Keratinocyte (primary cell): ENCODE data around the gene ANXA8. TPM values are rescaled to one million over a fixed set of nuclear protein-coding genes. Genes with fewer than 3 reads are reported as not detected.

ENCODE experiments used
- DNase-seq: peaks from one replicate; pipeline ENCODE4 v3.0.0-alpha.2; 2011; ENCODE audit warnings: low read depth, missing footprints, low spot score
- FAIRE-seq: peaks from 2 replicates; lab custom pipeline; 2011; peaks lifted over from hg19 to GRCh38; lab: Jason Lieb, UNC
- H2AFZ ChIP-seq: 2 replicates; pipeline ENCODE4 v1.6.0; 2012; ENCODE audit warnings: low read length, control low read depth, inconsistent platforms; ENCODE audit not compliant: control insufficient read depth
- H3K27ac ChIP-seq: 2 replicates; pipeline ENCODE4 v1.5.1; 2011; ENCODE audit warnings: low read length; ENCODE audit not compliant: control insufficient read depth, insufficient read depth
- H3K27me3 ChIP-seq: 3 replicates; pipeline ENCODE4 v1.6.0; 2011; ENCODE audit warnings: low read length; ENCODE audit not compliant: control insufficient read depth, insufficient read depth; ENCODE audit errors: extremely low read depth
- H3K36me3 ChIP-seq, 2 experiments: 2 replicates in 1 of 2; 3 replicates in 1 of 2; pipeline ENCODE4 v1.5.1; 2011; ENCODE audit warnings: low read length in 2 of 2, mild to moderate bottlenecking in 1 of 2; ENCODE audit not compliant: control insufficient read depth in 2 of 2, insufficient read depth in 2 of 2; ENCODE audit errors: extremely low read depth in 1 of 2
- H3K4me1 ChIP-seq: 3 replicates; pipeline ENCODE4 v1.5.1; 2011; ENCODE audit warnings: low read length; ENCODE audit not compliant: control insufficient read depth, insufficient read depth; ENCODE audit errors: extremely low read depth
- H3K4me2 ChIP-seq: 3 replicates; pipeline ENCODE4 v1.6.0; 2011; ENCODE audit warnings: low read depth, low read length; ENCODE audit not compliant: control insufficient read depth, insufficient read depth; ENCODE audit errors: extremely low read depth
- H3K4me3 ChIP-seq, 3 experiments: fragments of 200-600 bp in 1 of 3; sonication (generic) in 1 of 3; 2 replicates in 2 of 3; 3 replicates in 1 of 3; pipeline ENCODE4 v1.5.1; 2011 to 2016; ENCODE audit warnings: low read length in 3 of 3, mild to moderate bottlenecking in 3 of 3, control low read depth in 2 of 3, inconsistent platforms in 1 of 3, low read depth in 1 of 3, mixed read lengths in 1 of 3, mixed run types in 1 of 3, moderate library complexity in 1 of 3; ENCODE audit not compliant: control insufficient read depth in 2 of 3, insufficient read depth in 2 of 3; ENCODE audit errors: extremely low read depth in 1 of 3
- H3K79me2 ChIP-seq: 2 replicates; pipeline ENCODE4 v1.6.0; 2012; ENCODE audit warnings: low read length; ENCODE audit not compliant: control insufficient read depth, insufficient read depth
- H3K9ac ChIP-seq: 3 replicates; pipeline ENCODE4 v1.6.0; 2011; ENCODE audit warnings: low read length; ENCODE audit not compliant: control insufficient read depth, insufficient read depth; ENCODE audit errors: extremely low read depth
- H3K9me1 ChIP-seq: 3 replicates; pipeline ENCODE4 v1.6.0; 2011; ENCODE audit warnings: low read length; ENCODE audit not compliant: control insufficient read depth, insufficient read depth; ENCODE audit errors: extremely low read depth
- H3K9me3 ChIP-seq: 2 replicates; pipeline ENCODE4 v1.5.1; 2012; ENCODE audit warnings: low read depth, low read length; ENCODE audit not compliant: control insufficient read depth
- H4K20me1 ChIP-seq: 3 replicates; pipeline ENCODE4 v1.6.0; 2011; ENCODE audit warnings: low read length; ENCODE audit not compliant: control insufficient read depth, insufficient read depth; ENCODE audit errors: extremely low read depth
- CTCF ChIP-seq, 3 experiments: IDR thresholded peaks in 1 of 3; conservative IDR thresholded peaks in 1 of 3; optimal IDR thresholded peaks in 1 of 3; 2 replicates in 2 of 3; 3 replicates in 1 of 3; pipeline versions ENCODE3 to v1.5.1; 2011; ENCODE audit warnings: low read length in 3 of 3, mild to moderate bottlenecking in 3 of 3, moderate library complexity in 2 of 3, control low read depth in 1 of 3, inconsistent platforms in 1 of 3; ENCODE audit not compliant: insufficient read depth in 2 of 3; ENCODE audit errors: extremely low read depth in 1 of 3
- EZH2 ChIP-seq: IDR thresholded peaks from one replicate; pipeline ENCODE4 v1.6.1; 2012; ENCODE audit warnings: inconsistent platforms, mild to moderate bottlenecking, low read length, moderate library complexity
- dilution Hi-C: fragments of 300-500 bp; cut with MboI; formaldehyde crosslinking; loops from one replicate; pipeline ENCODE4 v1.7.0; 2020; ENCODE audit warnings: low sequenced_read_pairs; ENCODE audit not compliant: extremely low pct_ligation_motif_present
- polyA plus RNA-seq, 5 experiments: library from polyadenylated mRNA; depleted of rRNA in 3 of 5; stranded (reverse) in 3 of 5; stranded (forward) in 1 of 5; unstranded in 1 of 5; fragments of >200 nt; gene quantifications; 1 replicate in 1 of 5; 2 replicates in 3 of 5; 3 replicates in 1 of 5; pipeline versions ENCODE4 v1.2.1 to v1.2.3, GENCODE V29; 2011 to 2012; ENCODE audit warnings: missing spikeins in 2 of 5, low read depth in 1 of 5, low replicate concordance in 1 of 5

ANXA8 gene
- polyA plus RNA-seq, 1 donor (not counting 4 experiments of a cell fraction or from before 2014, with no cell fraction given), result 820 TPM

GRCh38 chr10:47442351-47442750, 41.6 kb downstream of the ANXA8 start:
- Histone ChIP-seq H3K4me2 (no peak overlapping the region), H3K79me2 (no peaks in the 10 kb centered on the region), H3K36me3 (no peaks in the 10 kb centered on the region), H3K4me1 (no peaks in the 10 kb centered on the region), H3K9ac (no peak overlapping the region), H2AFZ (no peak overlapping the region), H3K27me3 (no peaks in the 10 kb centered on the region), H3K9me1 (no peaks in the 10 kb centered on the region), H3K27ac (no peak overlapping the region), H4K20me1 (no peaks in the 10 kb centered on the region), H3K4me3 (no peak overlapping the region), H3K9me3 (peaks cover 3% of the 10 kb centered on the region)
- TF ChIP-seq EZH2 (no peak), CTCF (optimal IDR thresholded peaks at IDR 0.05 in 1 of 3, IDR thresholded peaks at IDR 0.05 in 1 of 3, conservative IDR thresholded peaks at IDR 0.05 in 1 of 3; ENCODE audit: extremely low read depth in 1 of 3, insufficient read depth in 2 of 3, low read length in 3 of 3) (no peak)
- DNase-seq, result no peak
- dilution Hi-C loops, result no loop called here
- no peak for FAIRE-seq

- H3K27ac ChIP-seq, result no peak overlapping the region
- H3K36me3 ChIP-seq, result no peaks in the 10 kb centered on the region
- H3K4me2 ChIP-seq, result no peak overlapping the region
- H3K9me3 ChIP-seq, result peaks cover 3% of the 10 kb centered on the region
- no peak overlapping the region for H3K9ac ChIP-seq
- no peaks in the 10 kb centered on the region for H3K4me1 ChIP-seq
- H3K27me3 ChIP-seq, result no peaks in the 10 kb centered on the region
- FAIRE-seq, result no peak
- H2AFZ ChIP-seq, result no peak overlapping the region
- no peaks in the 10 kb centered on the region for H3K79me2 ChIP-seq
- no peak overlapping the region for H3K4me3 ChIP-seq
- H4K20me1 ChIP-seq, result no peaks in the 10 kb centered on the region
- no peak for TF ChIP-seq CTCF (optimal IDR thresholded peaks at IDR 0.05 in 1 of 3, IDR thresholded peaks at IDR 0.05 in 1 of 3, conservative IDR thresholded peaks at IDR 0.05 in 1 of 3; ENCODE audit: extremely low read depth in 1 of 3, insufficient read depth in 2 of 3, low read length in 3 of 3)
- TF ChIP-seq EZH2, result no peak
- no peaks in the 10 kb centered on the region for H3K9me1 ChIP-seq
- no peak for DNase-seq
- dilution Hi-C loops, result no loop called here
Observed at GRCh38 chr10:47441938-47442337, 42.0 kb downstream of the ANXA8 start.
